Thoracic aorta endothelial cell (primary cell): ENCODE results near the gene RHOXF2B. TPM values are rescaled to one million over a fixed set of nuclear protein-coding genes. Genes with fewer than 3 reads are reported as not detected.

Experiments used
- total RNA-seq: library from RNA; depleted of rRNA; stranded (reverse); fragments of >200 nt; gene quantifications from 2 replicates; pipeline ENCODE4 v1.2.3, GENCODE V29; 2012

RHOXF2B gene
- total RNA-seq: not detected in 2 replicates

DNA sequence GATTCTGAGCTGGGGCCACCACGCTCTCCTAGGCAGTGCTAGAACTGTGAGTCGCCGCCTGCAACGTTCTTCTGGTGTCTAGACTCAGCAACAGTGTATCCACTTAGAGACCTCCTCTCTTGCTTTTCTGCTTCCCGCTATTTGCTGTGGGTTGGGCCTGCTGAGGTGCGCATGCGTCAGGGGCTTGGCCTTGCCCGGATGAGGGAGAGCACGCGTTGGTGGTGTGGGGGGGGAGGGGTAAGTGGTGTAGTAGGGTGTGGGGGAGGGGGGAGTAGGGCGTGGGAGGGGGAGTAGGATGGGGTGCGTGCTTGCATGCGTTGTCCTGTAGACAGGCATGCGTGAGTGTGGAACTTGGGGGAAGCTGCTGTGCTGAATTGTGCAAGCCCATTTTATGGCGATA, at the start of gene RHOXF2B:
Gene RHOXF2B, minus strand, starts transcription at position 101 of the 400 bp plus-strand sequence. CDS start 138 bp downstream, outside the sequence.

DNA sequence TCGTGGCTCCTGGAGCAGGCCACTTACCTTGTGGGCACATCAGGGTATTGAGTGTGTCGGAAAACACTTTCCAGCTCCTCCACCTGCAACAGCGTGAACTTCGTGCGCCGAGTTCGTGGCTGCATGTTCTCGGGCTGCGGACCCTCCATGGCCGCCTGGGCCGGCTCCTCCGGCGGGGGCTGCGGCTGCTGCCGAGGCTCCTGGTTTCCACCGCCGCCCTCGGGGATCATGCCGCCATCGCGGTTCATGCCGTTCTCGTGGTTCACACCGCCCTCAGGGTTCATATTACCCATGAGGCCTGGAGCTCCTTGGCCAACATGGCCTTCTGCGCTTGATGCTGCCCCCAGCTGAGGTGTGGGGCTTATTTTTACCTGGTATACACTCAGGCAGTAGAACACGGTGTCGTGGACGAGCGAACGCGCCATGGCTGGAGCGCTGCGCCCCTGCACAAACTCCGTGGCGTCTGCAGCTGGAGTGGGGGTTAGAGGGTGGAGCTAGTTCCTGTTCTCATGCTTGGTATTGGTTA, 38.0 kb upstream of the RHOXF2B start, which contains the start of gene RHOXF1:
Gene RHOXF1, minus strand, starts transcription at position 476 of the 526 bp plus-strand sequence. Its CDS starts 51 bp downstream, at position 425.

Other genes with a start within 250 kb of the RHOXF2B start
- gene UPF3B, start 224.7 kb downstream of the RHOXF2B start, total RNA-seq: 4.1 and 4.9 TPM in 2 replicates
- gene RNF113A, start 206.0 kb downstream of the RHOXF2B start, total RNA-seq: 10.4 and 13.0 TPM in 2 replicates
- gene NDUFA1, start 205.9 kb downstream of the RHOXF2B start, total RNA-seq: 54.2 and 66.2 TPM in 2 replicates
- gene AKAP14, start 181.8 kb downstream of the RHOXF2B start, total RNA-seq: not detected in 2 replicates
- 5.5 and 5.6 TPM in 2 replicates for gene NKAP, start 133.9 kb downstream of the RHOXF2B start, total RNA-seq
- not detected in 2 replicates for gene RHOXF1, start 38.2 kb upstream of the RHOXF2B start, total RNA-seq
- not detected in 2 replicates for gene RHOXF2, start 80.9 kb upstream of the RHOXF2B start, total RNA-seq
- gene ZBTB33, start 173.1 kb upstream of the RHOXF2B start, total RNA-seq: 38.0 and 44.4 TPM in 2 replicates
- gene TMEM255A, start 233.8 kb upstream of the RHOXF2B start, total RNA-seq: not detected in 2 replicates